Activated CD4-positive, alpha-beta T cell treated with anti-CD3 and anti-CD28 coated beads for 1 hour (primary cell): ENCODE data around the gene MRPL2.
"Not testable (repeated sequence)": the region's sequence is repeated elsewhere in the genome, so short reads cannot be mapped to it uniquely, and the experiment has no call there.

Experiments used
- DNase-seq: peaks from one replicate; pipeline ENCODE4 v3.0.0-alpha.2; 2020

Gene MRPL2

DNA sequence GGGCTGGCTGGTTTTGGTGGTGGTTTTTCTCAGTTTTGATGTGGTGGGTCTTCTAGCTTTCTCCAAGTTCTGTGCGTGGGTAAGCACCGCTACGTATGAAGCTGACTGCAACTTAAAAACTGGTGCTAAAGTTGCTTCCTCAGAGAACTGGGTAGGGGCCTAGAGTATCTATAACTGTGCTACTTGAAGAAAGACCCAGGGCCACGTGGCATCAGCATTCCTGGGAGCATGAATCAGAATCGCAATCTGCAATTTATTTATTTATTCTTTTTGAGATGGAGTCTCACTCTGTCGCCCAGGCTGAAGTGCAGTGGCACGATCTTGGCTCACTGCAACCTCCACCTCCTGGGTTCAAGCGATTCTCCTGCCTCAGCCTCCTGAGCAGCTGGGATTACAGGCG lies 22.7 kb upstream of the MRPL2 start:
- DNase-seq, result not testable (repeated sequence)

DNA sequence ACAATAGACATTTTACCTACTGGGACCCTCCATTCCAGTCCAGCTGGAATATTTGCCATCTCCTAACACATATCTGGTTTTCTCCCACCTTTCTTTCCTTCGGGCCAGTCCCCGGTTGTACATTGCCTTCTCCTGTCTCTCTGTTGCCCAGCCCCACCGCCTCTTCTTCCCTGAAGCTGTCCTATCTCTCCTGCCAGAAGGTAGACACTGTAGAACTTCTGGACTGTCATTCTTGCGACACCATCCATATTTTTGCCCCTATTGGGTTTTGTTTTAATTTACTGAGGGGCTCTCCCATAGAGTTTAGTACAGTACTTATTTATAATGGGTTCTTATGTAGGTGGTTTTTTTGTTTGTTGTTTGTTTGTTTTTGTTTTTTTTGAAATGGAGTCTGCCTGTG lies 21.8 kb upstream of the MRPL2 start:
- no peak for DNase-seq

GRCh38 chr6:43078691-43079090 lies 19.5 kb upstream of the MRPL2 start:
- no peak for DNase-seq

- no peak for DNase-seq
Measured at GRCh38 chr6:43077981-43078511, 18.8 kb upstream of the MRPL2 start.

GRCh38 chr6:43077333-43077809 lies 18.1 kb upstream of the MRPL2 start:
- DNase-seq, result no peak

DNA sequence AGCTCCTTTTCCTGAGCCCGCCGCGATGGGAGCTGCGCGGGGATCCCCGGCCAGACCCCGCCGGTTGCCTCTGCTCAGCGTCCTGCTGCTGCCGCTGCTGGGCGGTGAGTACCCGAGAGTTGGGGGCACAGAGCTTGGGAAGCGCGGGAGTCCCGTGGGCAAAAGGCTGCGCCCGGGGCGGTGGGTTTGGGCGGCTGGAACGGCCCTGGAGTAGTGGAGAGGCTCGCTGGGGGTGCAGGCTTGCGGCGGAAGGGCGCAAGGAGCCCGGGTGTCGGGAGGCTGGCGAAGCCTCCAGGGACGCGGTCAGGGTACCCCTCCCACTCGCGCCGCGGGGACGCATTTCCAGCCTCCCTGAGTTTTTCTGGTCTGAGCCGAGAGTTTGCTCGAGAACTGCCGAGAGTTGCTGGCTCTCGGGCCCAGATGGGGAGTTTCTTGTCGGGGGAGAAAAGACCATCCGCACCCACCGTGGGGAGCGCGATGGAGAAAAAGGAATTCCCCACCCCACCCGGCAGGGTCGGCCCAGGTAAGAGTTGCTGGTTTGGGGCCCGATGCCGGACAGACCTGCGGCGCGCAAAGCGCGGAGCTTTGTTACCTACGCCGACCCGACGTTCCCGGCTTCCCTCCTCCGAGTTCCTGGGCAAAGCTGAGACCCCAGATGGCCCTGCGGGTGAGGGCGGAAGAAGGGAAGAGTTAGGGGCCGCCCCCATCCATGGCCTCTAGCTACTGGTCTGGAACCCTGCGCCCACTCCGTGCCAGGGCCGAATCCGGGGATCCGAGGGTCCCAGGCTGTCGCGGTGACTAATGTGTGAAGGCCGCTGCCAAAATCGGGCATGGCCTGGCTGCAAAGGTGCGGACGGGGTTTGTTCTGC lies 17.5 kb upstream of the MRPL2 start:
- no peak for DNase-seq

DNA sequence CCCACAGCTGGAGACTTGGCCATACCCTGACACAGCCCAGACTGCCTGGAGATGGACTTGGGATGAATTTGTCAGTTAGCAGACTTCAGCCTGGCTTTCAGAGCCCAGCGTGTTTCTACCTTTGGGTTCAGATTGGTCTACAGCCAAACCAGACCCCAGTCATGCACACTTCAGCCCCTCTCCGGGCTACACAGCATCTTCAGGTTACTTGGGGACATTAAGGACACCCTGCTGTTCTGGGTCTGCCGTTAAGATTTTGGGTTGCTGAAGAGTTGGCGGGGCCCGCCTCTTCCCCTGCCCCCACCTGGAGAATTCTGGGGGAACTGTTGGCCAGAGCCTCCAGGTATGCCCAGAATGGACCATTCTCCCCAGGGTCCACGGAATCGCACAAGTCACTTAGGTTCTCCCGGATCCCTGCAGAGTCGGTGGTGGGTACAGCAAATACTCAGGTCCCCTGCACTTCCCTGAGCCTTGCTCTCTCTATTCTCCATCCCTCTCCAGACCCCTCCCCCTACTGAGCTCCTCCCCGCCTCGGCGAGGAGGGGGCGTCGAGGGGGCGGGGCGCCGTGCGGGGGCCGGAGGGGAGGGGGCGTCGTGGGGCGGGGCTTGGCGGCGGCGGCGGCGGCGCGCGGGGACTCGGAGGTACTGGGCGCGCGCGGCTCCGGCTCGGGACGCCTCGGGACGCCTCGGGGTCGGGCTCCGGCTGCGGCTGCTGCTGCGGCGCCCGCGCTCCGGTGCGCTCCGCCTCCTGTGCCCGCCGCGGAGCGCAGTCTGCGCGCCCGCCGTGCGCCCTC lies 16.6 kb upstream of the MRPL2 start, which contains the start of gene PTK7:
TSS of gene PTK7 (plus strand) at position 645 of the 794 bp plus-strand sequence. CDS start 175 bp downstream, outside the sequence.
- no peak for DNase-seq

DNA sequence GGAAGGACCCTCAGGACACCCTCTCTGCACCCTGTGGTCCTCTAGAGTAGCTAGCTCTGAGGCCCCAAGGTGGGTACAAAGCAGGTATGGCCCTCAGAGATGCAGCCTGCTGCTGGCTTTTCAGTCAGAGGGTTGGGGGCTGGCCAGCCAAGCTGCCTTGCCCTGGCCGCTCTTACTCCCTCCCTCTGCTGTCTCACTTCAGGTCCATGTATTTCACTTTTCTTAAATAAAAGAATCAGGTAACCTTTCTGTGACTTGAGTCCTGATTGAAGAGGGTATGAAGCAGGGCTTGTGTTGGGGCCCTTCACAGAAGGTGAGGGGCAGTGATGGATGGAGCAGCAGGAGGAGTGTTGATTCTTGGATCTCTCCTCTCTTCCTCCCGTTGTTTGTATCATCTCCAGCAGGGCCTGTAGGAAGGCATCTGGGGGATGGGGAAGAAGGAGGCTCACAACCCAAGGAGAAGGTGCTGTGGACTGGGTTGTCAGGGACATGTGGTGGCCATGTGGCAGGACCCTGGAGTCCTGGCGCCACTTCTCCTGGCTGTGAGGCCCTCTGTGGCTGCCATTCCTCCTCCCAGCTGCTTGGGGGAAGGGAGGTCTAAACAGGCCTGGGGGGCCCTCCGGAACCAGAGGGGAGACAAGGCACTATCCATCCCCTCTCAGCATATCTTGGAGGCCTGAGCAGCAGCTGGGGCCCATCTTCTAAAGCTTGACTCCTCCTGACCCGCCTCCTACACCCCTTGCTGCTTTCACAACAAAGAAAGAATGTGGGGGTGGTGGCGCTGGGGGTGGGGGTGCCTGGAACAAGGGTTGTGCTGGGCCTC lies 15.8 kb upstream of the MRPL2 start:
- no peak for DNase-seq

- no peak for DNase-seq
Measured at GRCh38 chr6:43070028-43070632, 10.9 kb upstream of the MRPL2 start.

GRCh38 chr6:43062818-43063217 lies 3.6 kb upstream of the MRPL2 start:
- DNase-seq, result no peak

DNA sequence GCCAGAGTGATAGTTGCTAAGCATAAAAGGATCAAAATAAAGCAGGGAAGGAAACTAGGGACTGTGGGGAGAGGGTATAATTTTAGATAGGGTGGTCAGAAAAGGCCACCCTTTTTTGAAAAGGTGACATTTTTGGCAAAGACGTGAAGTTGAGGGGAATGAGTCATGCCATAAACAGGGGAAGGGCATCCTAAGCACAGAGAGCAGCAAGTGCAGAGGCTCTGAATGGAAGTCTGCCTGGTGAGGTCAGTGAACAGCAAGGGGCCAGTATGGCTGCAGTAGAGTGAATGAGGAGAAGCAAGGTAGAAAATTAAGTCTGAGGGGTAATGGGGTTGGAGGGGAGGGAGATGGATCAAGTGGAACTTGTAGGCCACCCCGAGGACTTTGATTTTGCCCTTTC lies 2.6 kb upstream of the MRPL2 start:
- no peak for DNase-seq

GRCh38 chr6:43060755-43061633 lies 1.8 kb upstream of the MRPL2 start:
- no peak for DNase-seq

DNA sequence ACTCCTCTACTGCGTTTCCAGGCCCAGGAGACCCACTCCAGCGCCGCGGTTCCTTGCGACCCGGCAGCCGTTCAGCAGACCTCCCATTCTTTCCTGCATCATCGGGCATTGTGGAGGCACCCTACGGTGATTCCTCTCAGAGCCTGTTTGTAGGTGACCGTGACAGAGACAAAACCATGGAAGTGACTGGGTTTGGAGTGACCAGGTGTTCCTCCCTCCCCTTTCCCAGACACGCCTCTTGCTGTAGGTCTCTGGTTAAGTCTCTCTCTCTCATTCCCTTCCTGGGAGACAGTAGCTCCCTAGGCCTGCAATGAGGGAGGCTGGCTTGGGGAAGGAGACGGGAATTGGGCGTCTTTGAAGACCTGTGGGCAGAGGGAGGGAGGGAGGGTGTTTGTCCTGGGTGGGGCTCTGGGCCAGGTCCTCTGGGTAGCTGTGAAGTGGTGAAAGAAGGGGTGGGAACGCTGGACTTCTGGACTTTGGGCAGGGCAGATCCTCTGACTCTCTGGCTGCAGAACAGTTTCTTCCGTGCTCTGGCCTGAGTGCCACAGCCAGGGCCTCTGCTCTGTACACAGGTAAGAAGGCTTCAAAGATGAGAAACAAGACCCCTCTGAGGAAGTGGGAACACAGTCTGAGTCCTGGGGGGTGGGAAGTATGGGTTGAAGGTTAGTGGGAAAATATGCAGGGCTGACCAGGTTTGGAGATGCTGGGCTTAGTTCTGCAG lies 960 bp upstream of the MRPL2 start:
- no peak for DNase-seq

- DNase-seq, result no peak
Measured at GRCh38 chr6:43058531-43058930, 703 bp downstream of the MRPL2 start.

DNA sequence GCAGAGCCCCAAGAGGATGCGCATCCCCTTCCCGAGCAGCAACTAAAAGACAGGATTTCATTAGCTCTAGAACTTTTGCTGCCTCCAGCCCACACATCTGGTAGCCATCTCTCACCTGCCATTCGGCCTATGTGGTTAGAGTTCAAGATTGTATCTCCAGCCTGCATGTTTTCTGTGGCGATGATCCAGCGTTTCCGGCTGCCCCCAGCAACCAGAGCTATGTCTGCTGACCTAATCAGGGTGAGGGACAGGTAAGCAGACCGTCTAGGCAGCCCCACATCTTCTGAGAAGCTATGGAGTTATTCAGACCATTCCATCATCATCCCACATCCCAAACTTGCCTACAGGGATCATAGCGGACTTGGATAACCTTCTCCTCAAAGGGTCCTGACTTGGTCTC lies 3.3 kb downstream of the MRPL2 start:
- no peak for DNase-seq

- DNase-seq, result no peak
Measured at GRCh38 chr6:43054206-43054943, 4.9 kb downstream of the MRPL2 start.

- DNase-seq, result peak; percentile 82
Measured at GRCh38 chr6:43053545-43054205, 5.6 kb downstream of the MRPL2 start, which contains the start of gene CUL7. CUL7 (minus strand) TSS chr6:43053851; CDS start chr6:43052788, 1,063 bp downstream.

DNA sequence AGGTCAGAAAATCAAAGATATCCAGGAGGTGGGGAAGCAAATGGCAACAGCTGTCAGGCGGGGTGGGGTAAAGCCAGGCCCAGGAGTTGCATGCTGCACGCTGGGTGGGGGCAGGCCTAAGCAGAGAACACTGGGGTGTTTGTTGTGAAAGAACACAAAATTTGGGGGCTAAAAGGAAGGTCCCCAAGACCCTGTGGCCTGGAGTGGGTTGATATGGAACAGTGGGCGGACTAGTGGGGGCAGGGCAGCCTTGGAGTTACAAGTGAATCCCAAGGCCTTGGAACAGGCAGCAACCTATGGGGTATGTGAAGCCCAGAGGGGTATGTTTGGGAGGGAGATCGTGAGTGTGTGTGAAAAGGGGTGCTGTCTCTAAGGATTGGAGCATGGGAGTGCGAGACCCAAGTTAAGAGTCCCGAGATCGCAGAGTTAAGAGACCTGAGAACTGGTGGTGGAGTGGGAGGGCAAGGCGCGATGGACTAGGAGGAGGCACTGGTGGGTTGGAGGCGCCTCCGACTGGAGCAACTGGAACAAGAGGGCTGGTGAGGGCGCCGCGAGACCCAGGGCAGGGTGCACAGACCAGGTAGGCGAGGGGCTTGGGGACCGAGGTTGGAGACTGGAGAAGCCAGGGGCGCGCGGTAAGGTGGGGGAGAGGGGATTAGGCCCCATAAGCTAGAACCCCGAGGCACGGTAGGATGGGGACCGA lies 6.2 kb downstream of the MRPL2 start:
- no peak for DNase-seq
